ENCODE data around the gene ERVFRD-1. TPM values are rescaled to one million over a fixed set of nuclear protein-coding genes. Genes with fewer than 3 reads are reported as not detected.

ERVFRD-1 gene
- total RNA-seq, 2 donors from 2014 or later: not detected

GRCh38 chr6:11143394-11144371, 32.2 kb upstream of the ERVFRD-1 start:
- TF ChIP-seq CTCF (conservative IDR thresholded peaks at IDR 0.05): no peak
- Histone ChIP-seq H3K9ac (ENCODE audit: extremely low read depth, low read length, poor library complexity, severe bottlenecking) (no peak overlapping the region), H3K9me3 (ENCODE audit: control insufficient read depth, low read length) (no peaks in the 10 kb centered on the region), H3K27me3 (ENCODE audit: control insufficient read depth, insufficient read depth, low read length, poor library complexity, severe bottlenecking) (no peaks in the 10 kb centered on the region), H3K36me3 (ENCODE audit: control insufficient read depth, insufficient read depth, low read length) (no peaks in the 10 kb centered on the region), H3K4me1 (ENCODE audit: control insufficient read depth, insufficient read depth, low read length) (no peaks in the 10 kb centered on the region), H3K27ac (ENCODE audit: low read depth, low read length) (no peak overlapping the region), H3K4me3 (ENCODE audit: low read length) (no peak overlapping the region)
- Mint-ChIP-seq H3K36me3 (ENCODE audit: low read depth) (no peaks in the 10 kb centered on the region), H3K27me3 (ENCODE audit: insufficient read depth) (no peaks in the 10 kb centered on the region), H3K27ac (no peak overlapping the region), H3K9me3 (no peaks in the 10 kb centered on the region), H3K4me1 (peaks cover 15% of the 10 kb centered on the region), H3K4me3 (no peak overlapping the region)
- WGBS, 2 experiments (ENCODE audit: insufficient coverage in 1 of 2, insufficient read length in 1 of 2): 88 to 96% methylated on average over 9 to 10 of the region's 10 CpGs
- DNase-seq: no peak

- no peak for DNase-seq
- Histone ChIP-seq H3K4me1 (ENCODE audit: control insufficient read depth, insufficient read depth, low read length) (no peaks in the 10 kb centered on the region), H3K9me3 (ENCODE audit: control insufficient read depth, low read length) (no peaks in the 10 kb centered on the region), H3K4me3 (ENCODE audit: low read length) (no peak overlapping the region), H3K27me3 (ENCODE audit: control insufficient read depth, insufficient read depth, low read length, poor library complexity, severe bottlenecking) (no peaks in the 10 kb centered on the region), H3K36me3 (ENCODE audit: control insufficient read depth, insufficient read depth, low read length) (no peaks in the 10 kb centered on the region), H3K27ac (ENCODE audit: low read depth, low read length) (no peak overlapping the region), H3K9ac (ENCODE audit: extremely low read depth, low read length, poor library complexity, severe bottlenecking) (no peak overlapping the region)
- H3K4me1 Mint-ChIP-seq: peaks cover 15% of the 10 kb centered on the region
- no peak overlapping the region for H3K4me3 Mint-ChIP-seq
- no peaks in the 10 kb centered on the region for H3K36me3 Mint-ChIP-seq (ENCODE audit: low read depth)
- no peaks in the 10 kb centered on the region for H3K9me3 Mint-ChIP-seq
- no peak for TF ChIP-seq CTCF (conservative IDR thresholded peaks at IDR 0.05)
- no peaks in the 10 kb centered on the region for H3K27me3 Mint-ChIP-seq (ENCODE audit: insufficient read depth)
- 92 to 100% methylated on average over 4 to 8 of the region's 8 CpGs for WGBS, 2 experiments (ENCODE audit: insufficient coverage in 1 of 2, insufficient read length in 1 of 2)
- no peak overlapping the region for H3K27ac Mint-ChIP-seq
These were observed 30.9 kb upstream of the ERVFRD-1 start for GRCh38 chr6:11142296-11143027.

- Mint-ChIP-seq H3K27me3 (ENCODE audit: insufficient read depth) (no peaks in the 10 kb centered on the region), H3K9me3 (no peaks in the 10 kb centered on the region), H3K36me3 (ENCODE audit: low read depth) (no peaks in the 10 kb centered on the region), H3K4me1 (peaks cover 13% of the 10 kb centered on the region), H3K4me3 (no peak overlapping the region), H3K27ac (no peak overlapping the region)
- Histone ChIP-seq H3K36me3 (ENCODE audit: control insufficient read depth, insufficient read depth, low read length) (peaks cover under 1% of the 10 kb centered on the region), H3K9me3 (ENCODE audit: control insufficient read depth, low read length) (no peaks in the 10 kb centered on the region), H3K4me3 (ENCODE audit: low read length) (no peak overlapping the region), H3K9ac (ENCODE audit: extremely low read depth, low read length, poor library complexity, severe bottlenecking) (no peak overlapping the region), H3K27me3 (ENCODE audit: control insufficient read depth, insufficient read depth, low read length, poor library complexity, severe bottlenecking) (no peaks in the 10 kb centered on the region), H3K4me1 (ENCODE audit: control insufficient read depth, insufficient read depth, low read length) (no peaks in the 10 kb centered on the region), H3K27ac (ENCODE audit: low read depth, low read length) (no peak overlapping the region)
- TF ChIP-seq CTCF (conservative IDR thresholded peaks at IDR 0.05): no peak
- WGBS, 2 experiments (ENCODE audit: insufficient coverage in 1 of 2, insufficient read length in 1 of 2): 97 to 100% methylated on average over 2 to 3 of the region's 3 CpGs
- DNase-seq: no peak
These were observed 29.8 kb upstream of the ERVFRD-1 start for GRCh38 chr6:11141295-11141694.
